ENCODE data around the gene MYDGF. TPM values are rescaled to one million over a fixed set of nuclear protein-coding genes. Genes with fewer than 3 reads are reported as not detected.

The MYDGF gene
- total RNA-seq, 1 experiment from 2014 or later, result 128 TPM

DNA sequence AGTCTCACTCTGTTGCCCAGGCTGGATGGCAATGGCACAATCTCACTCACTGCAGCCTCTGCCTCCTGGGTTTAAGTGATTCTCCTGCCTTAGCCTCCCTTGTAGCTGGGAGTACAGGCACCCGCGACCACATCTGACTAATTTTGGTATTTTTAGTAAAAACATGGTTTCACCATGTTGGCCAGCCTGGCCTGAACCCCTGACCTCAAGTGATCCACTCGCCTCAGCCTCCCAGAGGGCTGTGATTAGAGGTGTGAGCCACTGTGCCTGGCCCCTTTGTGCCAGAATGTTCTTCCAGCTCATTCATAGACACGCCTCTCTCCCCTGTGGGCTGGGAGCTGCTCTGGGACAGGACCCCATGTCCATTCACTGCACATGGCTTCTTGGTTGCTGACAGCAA lies 9.1 kb downstream of the MYDGF start:
- Histone ChIP-seq H3K9me3 (ENCODE audit: low read depth, low read length, poor library complexity, severe bottlenecking) (no peaks in the 10 kb centered on the region), H3K4me3 (ENCODE audit: low read depth, low read length, poor library complexity, severe bottlenecking) (no peak overlapping the region), H3K27me3 (replicated peaks; ENCODE audit: insufficient read depth, low read depth, low read length, poor library complexity) (no peaks in the 10 kb centered on the region), H3K27ac (ENCODE audit: low read depth, low read length, poor library complexity, severe bottlenecking) (no peak overlapping the region), H3K36me3 (ENCODE audit: insufficient read depth, low read length, poor library complexity, severe bottlenecking) (peaks cover 48% of the 10 kb centered on the region), H3K4me1 (ENCODE audit: insufficient read depth, low read length, poor library complexity, severe bottlenecking) (no peaks in the 10 kb centered on the region)
- intact Hi-C loops (cut with micrococcal nuclease; ENCODE audit: unreplicated experiment), result no loop called here
- BruUV-seq (replicated peaks), result no TSS peak
- TF ChIP-seq, protein P1, sequence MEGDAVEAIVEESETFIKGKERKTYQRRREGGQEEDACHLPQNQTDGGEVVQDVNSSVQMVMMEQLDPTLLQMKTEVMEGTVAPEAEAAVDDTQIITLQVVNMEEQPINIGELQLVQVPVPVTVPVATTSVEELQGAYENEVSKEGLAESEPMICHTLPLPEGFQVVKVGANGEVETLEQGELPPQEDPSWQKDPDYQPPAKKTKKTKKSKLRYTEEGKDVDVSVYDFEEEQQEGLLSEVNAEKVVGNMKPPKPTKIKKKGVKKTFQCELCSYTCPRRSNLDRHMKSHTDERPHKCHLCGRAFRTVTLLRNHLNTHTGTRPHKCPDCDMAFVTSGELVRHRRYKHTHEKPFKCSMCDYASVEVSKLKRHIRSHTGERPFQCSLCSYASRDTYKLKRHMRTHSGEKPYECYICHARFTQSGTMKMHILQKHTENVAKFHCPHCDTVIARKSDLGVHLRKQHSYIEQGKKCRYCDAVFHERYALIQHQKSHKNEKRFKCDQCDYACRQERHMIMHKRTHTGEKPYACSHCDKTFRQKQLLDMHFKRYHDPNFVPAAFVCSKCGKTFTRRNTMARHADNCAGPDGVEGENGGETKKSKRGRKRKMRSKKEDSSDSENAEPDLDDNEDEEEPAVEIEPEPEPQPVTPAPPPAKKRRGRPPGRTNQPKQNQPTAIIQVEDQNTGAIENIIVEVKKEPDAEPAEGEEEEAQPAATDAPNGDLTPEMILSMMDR (conservative IDR thresholded peaks at IDR 0.05; ENCODE audit: low read depth, low read length), result no peak
- TF ChIP-seq EZH2 (IDR thresholded peaks at IDR 0.05; ENCODE audit: borderline replicate concordance, low read depth, low read length, poor library complexity, severe bottlenecking), result no peak
- DNase-seq (ENCODE audit: low spot score), result no peak
- POLR2A ChIA-PET (ENCODE audit: low non-redundant PET), result no interaction called here
- CTCF ChIA-PET, result no interaction called here

DNA sequence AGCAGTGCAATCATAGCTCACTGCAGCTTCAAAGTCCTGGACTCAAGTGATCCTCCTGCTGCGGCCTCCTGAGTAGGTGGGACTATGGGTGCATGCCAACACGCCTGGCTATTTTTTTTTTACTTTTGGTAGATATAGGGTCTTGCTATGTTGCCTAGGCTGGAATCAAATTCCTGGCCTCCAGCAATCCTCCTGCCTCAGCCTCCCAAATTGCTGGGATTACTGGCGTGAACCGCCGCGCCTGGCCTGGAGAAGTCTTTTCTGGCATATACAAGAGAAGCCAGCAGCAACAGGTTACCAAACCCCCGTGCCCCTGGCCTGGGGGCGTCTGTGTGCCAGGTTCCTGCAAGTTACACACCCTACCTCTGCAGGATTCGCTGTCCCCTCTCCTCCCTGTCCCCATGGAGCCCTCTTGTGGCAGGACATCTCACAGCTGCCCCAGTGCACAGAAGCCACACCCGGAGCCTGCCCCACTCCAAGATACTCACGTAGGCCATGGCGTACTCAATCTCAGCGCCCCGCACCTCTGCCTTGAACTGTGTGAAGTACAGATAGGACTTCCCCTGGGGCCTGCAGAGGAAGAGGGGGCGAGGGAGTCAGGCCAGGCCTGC lies 9.9 kb downstream of the MYDGF start:
- no peak for DNase-seq (ENCODE audit: low spot score)
- ChIA-PET POLR2A (ENCODE audit: low non-redundant PET) (no interaction called here), CTCF (no interaction called here)
- no peaks in the 10 kb centered on the region for H3K27me3 ChIP-seq (replicated peaks; ENCODE audit: insufficient read depth, low read depth, low read length, poor library complexity)
- intact Hi-C loops (cut with micrococcal nuclease; ENCODE audit: unreplicated experiment), result no loop called here
- H3K4me3 ChIP-seq (ENCODE audit: low read depth, low read length, poor library complexity, severe bottlenecking), result no peak overlapping the region
- no peaks in the 10 kb centered on the region for H3K9me3 ChIP-seq (ENCODE audit: low read depth, low read length, poor library complexity, severe bottlenecking)
- no peak overlapping the region for H3K27ac ChIP-seq (ENCODE audit: low read depth, low read length, poor library complexity, severe bottlenecking)
- no TSS peak for BruUV-seq (replicated peaks)
- TF ChIP-seq, protein P1 (conservative IDR thresholded peaks at IDR 0.05; ENCODE audit: low read depth, low read length), result peak; percentile 46
- no peak for TF ChIP-seq EZH2 (IDR thresholded peaks at IDR 0.05; ENCODE audit: borderline replicate concordance, low read depth, low read length, poor library complexity, severe bottlenecking)
- H3K4me1 ChIP-seq (ENCODE audit: insufficient read depth, low read length, poor library complexity, severe bottlenecking), result no peaks in the 10 kb centered on the region
- peaks cover 47% of the 10 kb centered on the region for H3K36me3 ChIP-seq (ENCODE audit: insufficient read depth, low read length, poor library complexity, severe bottlenecking)

DNA sequence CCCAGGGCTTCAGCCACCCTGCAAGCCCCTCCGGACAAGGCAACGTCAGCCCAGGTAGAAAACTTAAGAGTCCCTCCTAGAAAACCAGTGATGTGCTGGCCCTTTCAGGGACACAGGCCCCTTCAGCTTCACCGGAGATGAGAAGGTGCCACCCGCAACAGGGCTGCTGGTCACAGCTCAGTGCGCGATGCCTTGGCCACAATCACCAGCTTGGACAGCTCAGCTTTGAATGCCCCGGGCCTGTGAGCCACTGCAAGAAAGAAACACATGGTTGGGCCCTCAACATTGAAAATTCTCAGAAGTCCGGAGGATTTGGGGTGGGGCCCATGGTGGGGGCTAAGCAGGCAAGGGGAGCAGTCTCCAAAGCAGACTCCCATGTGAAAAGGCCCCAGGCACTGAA lies 12.3 kb downstream of the MYDGF start:
- no peak for DNase-seq (ENCODE audit: low spot score)
- CTCF ChIA-PET, result interaction anchor here (0.6 kb wide), 1 partner anchor 273 kb away, joined by 7 read pairs; no protein-coding TSS in a partner anchor
- TF ChIP-seq, protein P1 (conservative IDR thresholded peaks at IDR 0.05; ENCODE audit: low read depth, low read length), result no peak
- TF ChIP-seq EZH2 (IDR thresholded peaks at IDR 0.05; ENCODE audit: borderline replicate concordance, low read depth, low read length, poor library complexity, severe bottlenecking), result no peak

More for the DNA sequence above, 12.3 kb downstream of the MYDGF start:
- Histone ChIP-seq H3K36me3 (ENCODE audit: insufficient read depth, low read length, poor library complexity, severe bottlenecking) (peaks cover 44% of the 10 kb centered on the region), H3K27ac (ENCODE audit: low read depth, low read length, poor library complexity, severe bottlenecking) (no peak overlapping the region), H3K4me3 (ENCODE audit: low read depth, low read length, poor library complexity, severe bottlenecking) (no peak overlapping the region), H3K9me3 (ENCODE audit: low read depth, low read length, poor library complexity, severe bottlenecking) (no peaks in the 10 kb centered on the region), H3K4me1 (ENCODE audit: insufficient read depth, low read length, poor library complexity, severe bottlenecking) (no peaks in the 10 kb centered on the region), H3K27me3 (replicated peaks; ENCODE audit: insufficient read depth, low read depth, low read length, poor library complexity) (no peaks in the 10 kb centered on the region)
- BruUV-seq (replicated peaks), result no TSS peak
- intact Hi-C loops (cut with micrococcal nuclease; ENCODE audit: unreplicated experiment), result no loop called here
- POLR2A ChIA-PET (ENCODE audit: low non-redundant PET), result no interaction called here
